Measurements from ENCODE around the gene USP32.

The USP32 gene

GRCh38 chr17:60278237-60278636, 113.7 kb downstream of the USP32 start:
- Histone ChIP-seq H3K27ac (ENCODE audit: low read depth, low read length, poor library complexity, severe bottlenecking) (no peak overlapping the region), H4K20me1 (ENCODE audit: insufficient read depth, low read length) (no peaks in the 10 kb centered on the region), H3K4me1 (ENCODE audit: insufficient read depth, low read length, severe bottlenecking) (no peaks in the 10 kb centered on the region), H3K4me3 (ENCODE audit: low read depth, low read length, poor library complexity, severe bottlenecking) (no peak overlapping the region), H3K27me3 (ENCODE audit: insufficient read depth, low read length) (no peaks in the 10 kb centered on the region), H3K9ac (ENCODE audit: low read length) (no peak overlapping the region), H3K9me3 (ENCODE audit: low read length) (no peaks in the 10 kb centered on the region), H3K79me2 (ENCODE audit: insufficient read depth, low read length) (no peaks in the 10 kb centered on the region), H2AFZ (ENCODE audit: low read length) (no peak overlapping the region), H3K36me3 (ENCODE audit: insufficient read depth, low read length) (no peaks in the 10 kb centered on the region), H3K4me2 (ENCODE audit: low read length) (no peak overlapping the region), H3F3A (ENCODE audit: insufficient read depth, low read length) (no peaks in the 10 kb centered on the region), H3K9me2 (ENCODE audit: low read depth, low read length) (no peaks in the 10 kb centered on the region)
- TF ChIP-seq, protein P1, sequence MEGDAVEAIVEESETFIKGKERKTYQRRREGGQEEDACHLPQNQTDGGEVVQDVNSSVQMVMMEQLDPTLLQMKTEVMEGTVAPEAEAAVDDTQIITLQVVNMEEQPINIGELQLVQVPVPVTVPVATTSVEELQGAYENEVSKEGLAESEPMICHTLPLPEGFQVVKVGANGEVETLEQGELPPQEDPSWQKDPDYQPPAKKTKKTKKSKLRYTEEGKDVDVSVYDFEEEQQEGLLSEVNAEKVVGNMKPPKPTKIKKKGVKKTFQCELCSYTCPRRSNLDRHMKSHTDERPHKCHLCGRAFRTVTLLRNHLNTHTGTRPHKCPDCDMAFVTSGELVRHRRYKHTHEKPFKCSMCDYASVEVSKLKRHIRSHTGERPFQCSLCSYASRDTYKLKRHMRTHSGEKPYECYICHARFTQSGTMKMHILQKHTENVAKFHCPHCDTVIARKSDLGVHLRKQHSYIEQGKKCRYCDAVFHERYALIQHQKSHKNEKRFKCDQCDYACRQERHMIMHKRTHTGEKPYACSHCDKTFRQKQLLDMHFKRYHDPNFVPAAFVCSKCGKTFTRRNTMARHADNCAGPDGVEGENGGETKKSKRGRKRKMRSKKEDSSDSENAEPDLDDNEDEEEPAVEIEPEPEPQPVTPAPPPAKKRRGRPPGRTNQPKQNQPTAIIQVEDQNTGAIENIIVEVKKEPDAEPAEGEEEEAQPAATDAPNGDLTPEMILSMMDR (IDR thresholded peaks at IDR 0.05; ENCODE audit: low read length) = no peak
- TF ChIP-seq EZH2 (IDR thresholded peaks at IDR 0.05; ENCODE audit: borderline replicate concordance, low read length) = no peak

DNA sequence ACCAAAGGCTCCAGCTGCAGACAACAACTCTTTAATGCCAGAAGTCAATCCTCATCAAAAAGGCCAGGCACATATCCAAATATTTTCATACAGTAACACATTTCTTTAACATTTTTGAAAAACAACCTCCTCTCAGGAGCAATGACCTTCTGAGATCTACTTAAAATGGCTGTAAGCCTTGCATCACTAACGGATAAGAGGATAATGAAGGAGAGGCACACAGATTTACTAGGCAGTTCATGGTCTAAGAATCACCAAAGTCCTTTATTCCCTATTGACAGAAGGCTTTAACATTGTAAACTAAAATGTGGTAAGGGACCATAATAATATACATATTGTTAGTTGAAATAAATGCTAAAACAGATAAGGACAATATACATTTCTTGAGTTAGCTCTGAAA, 114.7 kb downstream of the USP32 start:
- no peaks in the 10 kb centered on the region for H3F3A ChIP-seq (ENCODE audit: insufficient read depth, low read length)
- no peaks in the 10 kb centered on the region for H3K36me3 ChIP-seq (ENCODE audit: insufficient read depth, low read length)
- H3K27me3 ChIP-seq (ENCODE audit: insufficient read depth, low read length) = no peaks in the 10 kb centered on the region
- H3K9ac ChIP-seq (ENCODE audit: low read length) = no peak overlapping the region
- H3K4me2 ChIP-seq (ENCODE audit: low read length) = no peak overlapping the region
- no peak overlapping the region for H2AFZ ChIP-seq (ENCODE audit: low read length)
- no peaks in the 10 kb centered on the region for H3K9me2 ChIP-seq (ENCODE audit: low read depth, low read length)
- H4K20me1 ChIP-seq (ENCODE audit: insufficient read depth, low read length) = no peaks in the 10 kb centered on the region
- no peak overlapping the region for H3K27ac ChIP-seq (ENCODE audit: low read depth, low read length, poor library complexity, severe bottlenecking)
- H3K4me1 ChIP-seq (ENCODE audit: insufficient read depth, low read length, severe bottlenecking) = no peaks in the 10 kb centered on the region
- TF ChIP-seq, protein P1 (IDR thresholded peaks at IDR 0.05; ENCODE audit: low read length) = no peak
- no peak for TF ChIP-seq EZH2 (IDR thresholded peaks at IDR 0.05; ENCODE audit: borderline replicate concordance, low read length)
- no peak overlapping the region for H3K4me3 ChIP-seq (ENCODE audit: low read depth, low read length, poor library complexity, severe bottlenecking)
- no peaks in the 10 kb centered on the region for H3K9me3 ChIP-seq (ENCODE audit: low read length)
- no peaks in the 10 kb centered on the region for H3K79me2 ChIP-seq (ENCODE audit: insufficient read depth, low read length)

DNA sequence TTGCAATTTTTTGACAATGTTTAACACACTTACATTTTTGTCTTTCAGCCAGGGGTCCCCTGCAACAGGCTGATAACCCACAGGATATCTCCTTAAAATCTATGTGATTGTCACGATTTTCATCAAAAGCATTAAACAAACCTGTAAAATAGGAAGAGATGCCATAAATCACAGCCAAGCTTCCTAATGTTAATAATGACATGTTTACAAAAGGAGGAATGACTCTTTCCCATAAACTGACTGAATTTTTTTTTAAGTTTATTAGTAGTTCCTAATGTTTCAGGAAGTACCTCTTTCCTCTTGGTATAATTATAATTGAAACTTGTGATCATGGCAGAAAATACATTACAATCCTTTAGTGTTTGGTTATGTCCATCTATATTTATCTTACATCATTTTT, 122.5 kb downstream of the USP32 start:
- Histone ChIP-seq H3K4me1 (ENCODE audit: insufficient read depth, low read length, severe bottlenecking) (no peaks in the 10 kb centered on the region), H3K79me2 (ENCODE audit: insufficient read depth, low read length) (no peaks in the 10 kb centered on the region), H3K9me3 (ENCODE audit: low read length) (no peaks in the 10 kb centered on the region), H4K20me1 (ENCODE audit: insufficient read depth, low read length) (no peaks in the 10 kb centered on the region), H3K9ac (ENCODE audit: low read length) (no peak overlapping the region), H2AFZ (ENCODE audit: low read length) (no peak overlapping the region), H3K9me2 (ENCODE audit: low read depth, low read length) (no peaks in the 10 kb centered on the region), H3K27me3 (ENCODE audit: insufficient read depth, low read length) (no peaks in the 10 kb centered on the region), H3K36me3 (ENCODE audit: insufficient read depth, low read length) (peaks cover 18% of the 10 kb centered on the region; the same call in 1 of the 2 replicates), H3K4me3 (ENCODE audit: low read depth, low read length, poor library complexity, severe bottlenecking) (no peak overlapping the region), H3F3A (ENCODE audit: insufficient read depth, low read length) (no peaks in the 10 kb centered on the region), H3K4me2 (ENCODE audit: low read length) (no peak overlapping the region), H3K27ac (ENCODE audit: low read depth, low read length, poor library complexity, severe bottlenecking) (no peak overlapping the region)
- TF ChIP-seq EZH2 (IDR thresholded peaks at IDR 0.05; ENCODE audit: borderline replicate concordance, low read length) = no peak
- TF ChIP-seq, protein P1 (IDR thresholded peaks at IDR 0.05; ENCODE audit: low read length) = no peak

All from OCI-LY1 (cell line).